Brain microvascular endothelial cell (primary cell): ENCODE measurements around the gene GRM5.

ENCODE experiments used
- DNase-seq: peaks from one replicate; pipeline ENCODE4 v3.0.0-alpha.2; 2020
- H3K27ac ChIP-seq: fragments of 250-450 bp; sonication (Bioruptor Pico); 2 replicates; pipeline ENCODE4 v1.5.1; 2020; ENCODE audit warnings: mild to moderate bottlenecking, moderate library complexity
- H3K27me3 ChIP-seq: fragments of 250-450 bp; sonication (Bioruptor Pico); replicated peaks from 2 replicates; pipeline ENCODE4 v1.5.1; 2020; ENCODE audit warnings: mild to moderate bottlenecking
- H3K36me3 ChIP-seq: fragments of 250-450 bp; sonication (Bioruptor Pico); replicated peaks from 2 replicates; pipeline ENCODE4 v1.5.1; 2020; ENCODE audit warnings: mild to moderate bottlenecking
- H3K4me3 ChIP-seq: 2 replicates; pipeline ENCODE4 v1.5.1; 2011; ENCODE audit warnings: low read depth, mild to moderate bottlenecking, control low read depth, low read length, moderate library complexity
- in situ Hi-C: cut with HindIII; loops from 2 replicates; pipeline ENCODE4 v1.10.0; 2017; ENCODE audit warnings: low sequenced_read_pairs, low pct_ligation_motif_present
- TF ChIP-seq, protein P1 (sequence below): IDR thresholded peaks from 2 replicates; pipeline ENCODE4 v1.5.1; 2011; ENCODE audit warnings: low read depth, mild to moderate bottlenecking, moderate library complexity, low read length, control low read depth, inconsistent platforms; ENCODE audit errors: missing control alignments

The GRM5 gene

DNA sequence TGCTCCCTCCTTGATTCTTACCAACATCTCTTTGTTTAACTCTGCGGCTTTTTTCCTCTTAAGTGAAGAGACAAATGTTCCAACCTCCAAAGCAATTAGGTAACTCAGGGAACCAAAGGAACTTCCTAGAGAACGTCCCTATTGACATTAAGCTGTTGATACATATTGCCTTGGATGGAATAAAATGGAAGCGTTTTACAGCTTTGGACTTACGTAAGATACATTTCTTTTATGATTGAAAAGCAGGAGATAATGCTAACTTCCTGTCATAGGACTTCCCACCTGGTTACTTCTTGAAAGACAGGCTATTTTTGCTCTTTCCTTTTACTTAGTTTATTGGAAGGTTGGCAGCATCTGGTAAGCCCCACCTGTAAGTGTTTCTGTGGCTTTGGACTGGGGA is 482.5 kb downstream of the GRM5 start:
- Histone ChIP-seq H3K36me3 (no peaks in the 10 kb centered on the region), H3K4me3 (no peak overlapping the region), H3K27ac (no peak overlapping the region), H3K27me3 (peaks cover 2% of the 10 kb centered on the region)
- in situ Hi-C loops, result no loop called here
- no peak for DNase-seq
- TF ChIP-seq, protein P1, sequence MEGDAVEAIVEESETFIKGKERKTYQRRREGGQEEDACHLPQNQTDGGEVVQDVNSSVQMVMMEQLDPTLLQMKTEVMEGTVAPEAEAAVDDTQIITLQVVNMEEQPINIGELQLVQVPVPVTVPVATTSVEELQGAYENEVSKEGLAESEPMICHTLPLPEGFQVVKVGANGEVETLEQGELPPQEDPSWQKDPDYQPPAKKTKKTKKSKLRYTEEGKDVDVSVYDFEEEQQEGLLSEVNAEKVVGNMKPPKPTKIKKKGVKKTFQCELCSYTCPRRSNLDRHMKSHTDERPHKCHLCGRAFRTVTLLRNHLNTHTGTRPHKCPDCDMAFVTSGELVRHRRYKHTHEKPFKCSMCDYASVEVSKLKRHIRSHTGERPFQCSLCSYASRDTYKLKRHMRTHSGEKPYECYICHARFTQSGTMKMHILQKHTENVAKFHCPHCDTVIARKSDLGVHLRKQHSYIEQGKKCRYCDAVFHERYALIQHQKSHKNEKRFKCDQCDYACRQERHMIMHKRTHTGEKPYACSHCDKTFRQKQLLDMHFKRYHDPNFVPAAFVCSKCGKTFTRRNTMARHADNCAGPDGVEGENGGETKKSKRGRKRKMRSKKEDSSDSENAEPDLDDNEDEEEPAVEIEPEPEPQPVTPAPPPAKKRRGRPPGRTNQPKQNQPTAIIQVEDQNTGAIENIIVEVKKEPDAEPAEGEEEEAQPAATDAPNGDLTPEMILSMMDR, result no peak

DNA sequence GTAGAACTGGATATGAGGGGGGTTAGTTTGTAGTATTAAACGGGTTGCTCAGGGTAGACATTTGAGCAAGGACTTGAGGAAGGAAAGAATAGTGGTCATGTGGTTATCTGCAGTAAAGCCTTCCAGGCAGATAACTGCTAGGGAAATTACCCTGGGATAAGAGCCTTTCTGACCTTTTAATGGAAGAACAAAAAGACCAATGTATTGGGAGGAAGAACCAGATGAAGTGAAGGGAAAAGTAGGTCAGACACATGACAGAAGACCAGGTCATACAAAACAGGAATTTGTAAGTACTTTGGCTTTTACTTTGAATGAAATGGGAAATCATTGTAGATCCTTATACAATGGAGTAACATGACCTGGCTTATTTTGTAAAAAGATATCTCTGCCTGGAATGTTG is 486.3 kb downstream of the GRM5 start:
- no peak overlapping the region for H3K4me3 ChIP-seq
- peaks cover 2% of the 10 kb centered on the region for H3K27me3 ChIP-seq
- in situ Hi-C loops, result no loop called here
- TF ChIP-seq, protein P1, result no peak
- no peak overlapping the region for H3K27ac ChIP-seq
- DNase-seq, result no peak
- no peaks in the 10 kb centered on the region for H3K36me3 ChIP-seq

DNA sequence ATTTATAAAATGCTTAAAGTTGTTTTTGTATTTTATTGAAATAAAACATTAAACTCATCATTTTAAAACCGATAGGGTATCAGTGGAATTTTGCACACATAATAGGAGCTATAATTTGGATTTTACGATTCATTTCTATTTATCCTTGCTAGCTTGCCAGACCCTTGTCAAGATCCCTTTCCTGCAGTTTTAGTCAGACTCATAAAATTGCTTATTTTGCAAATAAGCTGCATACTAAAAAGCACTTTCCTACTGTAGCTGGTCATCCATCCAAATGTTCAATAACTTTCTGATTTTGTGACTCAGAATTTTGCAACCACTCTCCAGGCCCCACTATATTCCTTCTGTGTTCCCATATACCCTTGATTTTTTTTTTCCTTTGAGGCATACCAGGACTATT is 489.0 kb downstream of the GRM5 start:
- TF ChIP-seq, protein P1, result no peak
- Histone ChIP-seq H3K4me3 (no peak overlapping the region), H3K27ac (no peak overlapping the region), H3K36me3 (no peaks in the 10 kb centered on the region), H3K27me3 (no peaks in the 10 kb centered on the region)
- in situ Hi-C loops, result no loop called here
- no peak for DNase-seq

DNA sequence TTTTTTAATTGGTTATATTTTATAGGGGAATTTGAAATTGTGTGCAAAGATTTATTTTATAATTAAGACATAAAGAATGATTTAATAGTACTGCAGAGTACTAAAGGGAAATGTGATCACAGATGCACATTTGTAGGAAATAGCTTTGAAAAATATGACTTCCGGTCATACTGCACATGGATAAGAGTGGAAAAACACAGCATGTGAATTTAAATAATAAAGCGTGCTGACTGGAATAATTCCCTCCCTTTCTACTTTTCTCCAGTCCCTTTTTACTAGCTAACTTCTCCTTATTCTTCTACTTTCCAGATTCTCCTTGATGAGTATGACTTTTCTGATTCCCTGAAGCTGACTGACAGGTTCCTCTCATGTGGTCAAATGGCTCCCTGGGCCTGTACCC is 489.9 kb downstream of the GRM5 start:
- no peaks in the 10 kb centered on the region for H3K27me3 ChIP-seq
- in situ Hi-C loops, result no loop called here
- DNase-seq, result no peak
- no peak overlapping the region for H3K27ac ChIP-seq
- TF ChIP-seq, protein P1, result no peak
- no peak overlapping the region for H3K4me3 ChIP-seq
- no peaks in the 10 kb centered on the region for H3K36me3 ChIP-seq

DNA sequence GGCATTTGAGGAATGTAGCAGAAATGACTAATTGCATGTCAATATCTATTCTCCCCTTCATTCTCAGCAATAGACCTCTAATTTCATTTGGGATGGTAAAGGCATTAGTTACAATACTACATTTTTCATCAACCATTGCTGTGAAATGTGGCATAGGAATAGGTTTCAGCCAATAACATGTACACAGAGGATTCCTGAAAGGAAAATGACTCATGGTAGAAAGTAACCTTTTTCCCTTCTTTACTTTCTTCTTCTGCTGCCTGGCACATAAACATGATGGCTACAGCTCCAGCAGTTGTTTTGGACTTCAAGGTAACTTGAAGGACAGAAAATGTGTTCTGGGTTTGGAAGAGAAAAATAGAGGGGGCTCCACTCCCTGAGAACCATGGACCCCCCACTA is 496.4 kb downstream of the GRM5 start:
- H3K27me3 ChIP-seq, result no peaks in the 10 kb centered on the region
- H3K27ac ChIP-seq, result no peak overlapping the region
- no peak for DNase-seq
- in situ Hi-C loops, result no loop called here
- no peak overlapping the region for H3K4me3 ChIP-seq
- TF ChIP-seq, protein P1, result no peak
- no peaks in the 10 kb centered on the region for H3K36me3 ChIP-seq

DNA sequence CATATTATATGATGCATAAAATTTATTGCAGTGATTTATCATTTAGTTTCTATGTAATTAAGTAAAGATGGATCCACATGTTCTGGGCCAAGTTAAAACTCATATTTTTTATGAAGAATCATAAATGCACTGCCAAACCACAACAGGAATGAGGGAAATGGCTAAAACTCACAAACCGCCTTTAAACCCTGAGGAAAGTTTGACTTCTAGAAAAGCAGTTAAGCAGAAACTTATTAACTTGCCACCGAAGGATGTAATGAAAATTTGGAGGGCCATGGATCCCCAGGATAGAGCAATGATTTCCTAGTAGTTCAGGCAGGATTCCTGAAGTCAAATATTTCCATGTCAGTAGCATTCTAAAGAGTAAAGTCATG is 510.0 kb downstream of the GRM5 start:
- in situ Hi-C loops, result no loop called here
- H3K27me3 ChIP-seq, result no peaks in the 10 kb centered on the region
- H3K27ac ChIP-seq, result peak overlapping the region; percentile 60
- DNase-seq, result no peak
- no peak overlapping the region for H3K4me3 ChIP-seq
- TF ChIP-seq, protein P1, result no peak
- H3K36me3 ChIP-seq, result no peaks in the 10 kb centered on the region
